Liver (tissue), 3 donors: ENCODE data around the gene CSNK2A2.

ENCODE experiments used
- ATF3 ChIP-seq: IDR thresholded peaks from 2 replicates; pipeline ENCODE4 v1.6.1; 2016; ENCODE audit warnings: antibody characterized with exemption
- CTCF ChIP-seq: fragments of 150-350 bp; IDR thresholded peaks from 2 replicates; pipeline ENCODE4 v1.5.1; 2017; ENCODE audit warnings: improper control_type of control experiment, low read depth, low read length; ENCODE audit not compliant: missing input control
- FOXA1 ChIP-seq: IDR thresholded peaks from 2 replicates; pipeline ENCODE4 v1.6.1; 2016; ENCODE audit warnings: antibody characterized with exemption
- JUND ChIP-seq, 2 donors: IDR thresholded peaks; 2 replicates each; pipeline ENCODE4 v1.6.1; 2016; ENCODE audit warnings: antibody characterized with exemption in 2 of 2
- MAX ChIP-seq: IDR thresholded peaks from 2 replicates; pipeline ENCODE4 v1.6.1; 2016; ENCODE audit warnings: antibody characterized with exemption
- RAD21 ChIP-seq, 2 donors: IDR thresholded peaks; 2 replicates each; pipeline ENCODE4 v1.6.1; 2016; ENCODE audit warnings: antibody characterized with exemption in 2 of 2, mild to moderate bottlenecking in 2 of 2
- REST ChIP-seq: IDR thresholded peaks from 2 replicates; pipeline ENCODE4 v1.6.1; 2016; ENCODE audit warnings: antibody characterized with exemption, mild to moderate bottlenecking
- RXRA ChIP-seq, 2 donors: IDR thresholded peaks; 2 replicates each; pipeline ENCODE4 v1.6.1; 2017 to 2018; ENCODE audit warnings: antibody characterized with exemption in 2 of 2, mild to moderate bottlenecking in 1 of 2
- TAF1 ChIP-seq: conservative IDR thresholded peaks from 2 replicates; pipeline ENCODE4 v1.6.1; 2016; ENCODE audit warnings: antibody characterized with exemption, mild to moderate bottlenecking
- YY1 ChIP-seq: IDR thresholded peaks from 2 replicates; pipeline ENCODE4 v1.6.1; 2016; ENCODE audit warnings: antibody characterized with exemption, mild to moderate bottlenecking
- ZBTB33 ChIP-seq: IDR thresholded peaks from 2 replicates; pipeline ENCODE4 v1.6.1; 2016; ENCODE audit warnings: antibody characterized with exemption
- donor health status: healthy.
- donor health status: healthy.

- TF ChIP-seq ATF3 (peak; percentile 75), CTCF (no peak), FOXA1 (no peak), REST (peak; percentile 86), RAD21 (IDR thresholded peaks at IDR 0.05) (peak; percentile 47 to 50), MAX (peak; percentile 96), JUND (IDR thresholded peaks at IDR 0.05) (peak; percentile 75 to 79), TAF1 (peak; percentile 72), ZBTB33 (peak; percentile 86), RXRA (IDR thresholded peaks at IDR 0.05) (peak; percentile 87 to 93), YY1 (peak; percentile 96)
These were observed 68.6 kb downstream of the CSNK2A2 start, which contains the start of gene CFAP20 for GRCh38 chr16:58129097-58129936.
